Measurements from ENCODE around the gene COPZ2.

Gene COPZ2

DNA sequence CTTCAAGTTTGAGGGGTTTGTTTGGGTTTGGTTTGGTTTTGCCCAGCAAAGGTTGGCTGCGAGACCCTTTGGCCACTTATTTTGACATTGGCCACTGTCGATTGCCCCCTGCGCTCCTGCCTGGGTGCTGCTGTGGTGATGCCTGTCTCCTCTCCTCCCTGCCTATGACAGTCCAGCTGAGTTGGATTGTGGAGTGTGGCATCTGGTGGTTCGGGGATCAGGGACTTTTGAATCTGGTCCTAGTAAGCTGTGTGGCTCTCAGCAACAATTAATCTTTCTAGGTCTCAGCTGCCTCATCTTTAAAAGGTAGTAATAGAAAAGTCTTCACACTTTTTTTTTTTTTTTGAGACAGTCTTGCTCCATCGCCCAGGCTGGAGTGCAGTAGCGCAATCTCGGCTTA is 39.6 kb downstream of the COPZ2 start:
- H3K36me3 ChIP-seq (ENCODE audit: low read length), result no peaks in the 10 kb centered on the region
- H4K20me1 ChIP-seq (ENCODE audit: low read depth, low read length), result no peaks in the 10 kb centered on the region
- H3K9ac ChIP-seq (ENCODE audit: low read length), result no peak overlapping the region
- no peak overlapping the region for H3K4me2 ChIP-seq (ENCODE audit: low read depth, low read length, poor library complexity, severe bottlenecking)
- no peak overlapping the region for H3K27ac ChIP-seq (ENCODE audit: low read depth, low read length)
- H3K79me2 ChIP-seq (ENCODE audit: insufficient read depth, low read length), result no peaks in the 10 kb centered on the region
- no peaks in the 10 kb centered on the region for H3K9me3 ChIP-seq (ENCODE audit: insufficient read depth, low read length)
- no peak for TF ChIP-seq EZH2phosphoT487 (conservative IDR thresholded peaks at IDR 0.05; ENCODE audit: low read length)
- TF ChIP-seq, protein P1, sequence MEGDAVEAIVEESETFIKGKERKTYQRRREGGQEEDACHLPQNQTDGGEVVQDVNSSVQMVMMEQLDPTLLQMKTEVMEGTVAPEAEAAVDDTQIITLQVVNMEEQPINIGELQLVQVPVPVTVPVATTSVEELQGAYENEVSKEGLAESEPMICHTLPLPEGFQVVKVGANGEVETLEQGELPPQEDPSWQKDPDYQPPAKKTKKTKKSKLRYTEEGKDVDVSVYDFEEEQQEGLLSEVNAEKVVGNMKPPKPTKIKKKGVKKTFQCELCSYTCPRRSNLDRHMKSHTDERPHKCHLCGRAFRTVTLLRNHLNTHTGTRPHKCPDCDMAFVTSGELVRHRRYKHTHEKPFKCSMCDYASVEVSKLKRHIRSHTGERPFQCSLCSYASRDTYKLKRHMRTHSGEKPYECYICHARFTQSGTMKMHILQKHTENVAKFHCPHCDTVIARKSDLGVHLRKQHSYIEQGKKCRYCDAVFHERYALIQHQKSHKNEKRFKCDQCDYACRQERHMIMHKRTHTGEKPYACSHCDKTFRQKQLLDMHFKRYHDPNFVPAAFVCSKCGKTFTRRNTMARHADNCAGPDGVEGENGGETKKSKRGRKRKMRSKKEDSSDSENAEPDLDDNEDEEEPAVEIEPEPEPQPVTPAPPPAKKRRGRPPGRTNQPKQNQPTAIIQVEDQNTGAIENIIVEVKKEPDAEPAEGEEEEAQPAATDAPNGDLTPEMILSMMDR (IDR thresholded peaks at IDR 0.05; ENCODE audit: insufficient read depth, low read length, poor library complexity, severe bottlenecking), result no peak
- no peaks in the 10 kb centered on the region for H3K27me3 ChIP-seq (ENCODE audit: low read length)
- H2AFZ ChIP-seq (ENCODE audit: low read depth, low read length, severe bottlenecking), result no peak overlapping the region
- H3K9me2 ChIP-seq (replicated peaks; ENCODE audit: insufficient read depth, low read length), result no peaks in the 10 kb centered on the region
- no peaks in the 10 kb centered on the region for H3F3A ChIP-seq (ENCODE audit: insufficient read depth)
- no peak overlapping the region for H3K4me3 ChIP-seq (ENCODE audit: insufficient read depth, low read length, poor library complexity, severe bottlenecking)

DNA sequence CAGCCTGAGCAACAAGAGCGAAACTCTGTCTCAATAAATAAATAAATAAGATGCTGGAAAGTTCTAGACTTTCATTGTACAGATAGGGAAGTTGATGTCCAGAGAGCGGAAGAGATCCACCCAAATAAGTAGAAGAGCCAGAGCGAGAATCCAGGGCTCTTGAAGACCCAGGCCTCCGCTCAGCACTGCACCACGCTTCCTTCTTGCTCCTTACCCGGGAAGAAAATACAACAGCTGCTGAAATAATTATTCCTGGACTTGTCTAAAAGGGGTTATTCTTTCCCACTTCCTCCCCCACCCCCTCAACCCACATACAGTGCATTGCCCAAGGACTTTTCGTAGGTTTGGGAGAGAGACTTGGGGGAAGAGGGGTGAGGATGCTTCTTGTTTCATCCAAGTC is 40.0 kb downstream of the COPZ2 start:
- Histone ChIP-seq H3F3A (ENCODE audit: insufficient read depth) (no peaks in the 10 kb centered on the region), H2AFZ (ENCODE audit: low read depth, low read length, severe bottlenecking) (no peak overlapping the region), H3K79me2 (ENCODE audit: insufficient read depth, low read length) (no peaks in the 10 kb centered on the region), H3K27ac (ENCODE audit: low read depth, low read length) (no peak overlapping the region), H3K9ac (ENCODE audit: low read length) (no peak overlapping the region), H3K9me2 (replicated peaks; ENCODE audit: insufficient read depth, low read length) (no peaks in the 10 kb centered on the region), H3K27me3 (ENCODE audit: low read length) (no peaks in the 10 kb centered on the region), H4K20me1 (ENCODE audit: low read depth, low read length) (no peaks in the 10 kb centered on the region), H3K4me3 (ENCODE audit: insufficient read depth, low read length, poor library complexity, severe bottlenecking) (no peak overlapping the region), H3K9me3 (ENCODE audit: insufficient read depth, low read length) (no peaks in the 10 kb centered on the region), H3K36me3 (ENCODE audit: low read length) (no peaks in the 10 kb centered on the region), H3K4me2 (ENCODE audit: low read depth, low read length, poor library complexity, severe bottlenecking) (no peak overlapping the region)
- TF ChIP-seq EZH2phosphoT487 (conservative IDR thresholded peaks at IDR 0.05; ENCODE audit: low read length), result no peak
- TF ChIP-seq, protein P1 (IDR thresholded peaks at IDR 0.05; ENCODE audit: insufficient read depth, low read length, poor library complexity, severe bottlenecking), result no peak

DNA sequence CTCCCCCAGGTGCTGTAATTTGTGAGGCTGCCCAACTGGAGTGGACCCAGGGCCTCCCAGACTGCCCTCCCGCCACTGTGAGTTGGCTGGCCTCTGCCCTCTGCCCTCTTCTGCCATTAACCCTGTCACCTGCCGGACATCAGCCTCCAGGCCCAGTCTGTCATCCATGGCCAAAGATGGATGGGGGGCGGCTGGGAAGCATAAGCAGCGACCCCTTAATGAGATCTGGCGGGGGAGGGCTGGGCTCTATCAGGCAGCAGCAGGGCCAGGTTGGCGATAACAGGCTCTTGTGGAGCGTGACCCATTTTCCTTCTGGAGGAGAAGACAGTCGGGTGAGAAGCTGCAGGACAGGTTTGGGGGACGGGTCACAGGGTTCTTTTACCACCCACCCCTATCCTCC is 41.4 kb downstream of the COPZ2 start:
- H3K36me3 ChIP-seq (ENCODE audit: low read length), result no peaks in the 10 kb centered on the region
- H2AFZ ChIP-seq (ENCODE audit: low read depth, low read length, severe bottlenecking), result no peak overlapping the region
- no peaks in the 10 kb centered on the region for H3K27me3 ChIP-seq (ENCODE audit: low read length)
- no peaks in the 10 kb centered on the region for H4K20me1 ChIP-seq (ENCODE audit: low read depth, low read length)
- TF ChIP-seq EZH2phosphoT487 (conservative IDR thresholded peaks at IDR 0.05; ENCODE audit: low read length), result no peak
- TF ChIP-seq, protein P1 (IDR thresholded peaks at IDR 0.05; ENCODE audit: insufficient read depth, low read length, poor library complexity, severe bottlenecking), result no peak
- H3K79me2 ChIP-seq (ENCODE audit: insufficient read depth, low read length), result no peaks in the 10 kb centered on the region
- H3K9me3 ChIP-seq (ENCODE audit: insufficient read depth, low read length), result no peaks in the 10 kb centered on the region
- no peak overlapping the region for H3K4me3 ChIP-seq (ENCODE audit: insufficient read depth, low read length, poor library complexity, severe bottlenecking)
- H3K9ac ChIP-seq (ENCODE audit: low read length), result no peak overlapping the region
- no peaks in the 10 kb centered on the region for H3K9me2 ChIP-seq (replicated peaks; ENCODE audit: insufficient read depth, low read length)
- no peak overlapping the region for H3K4me2 ChIP-seq (ENCODE audit: low read depth, low read length, poor library complexity, severe bottlenecking)
- no peaks in the 10 kb centered on the region for H3F3A ChIP-seq (ENCODE audit: insufficient read depth)
- no peak overlapping the region for H3K27ac ChIP-seq (ENCODE audit: low read depth, low read length)
